Stimulated activated CD4-positive, alpha-beta T cell treated with anti-CD3 and anti-CD28 coated beads, Interleukin-1b, Interleukin-23, amount 100 ng/mL, for 48 hours (primary cell): ENCODE data around the gene TP53BP2.
"Not testable (repeated sequence)": the region's sequence is repeated elsewhere in the genome, so short reads cannot be mapped to it uniquely, and the experiment has no call there.

ENCODE experiments used
- DNase-seq: peaks from one replicate; pipeline ENCODE4 v3.0.0-alpha.2; 2020

Gene TP53BP2

GRCh38 chr1:223829678-223830077 lies 16.1 kb downstream of the TP53BP2 start:
- DNase-seq = no peak

- no peak for DNase-seq
These were observed 17.4 kb downstream of the TP53BP2 start for GRCh38 chr1:223828162-223828848.

GRCh38 chr1:223827193-223827663 lies 18.5 kb downstream of the TP53BP2 start:
- DNase-seq = no peak

- DNase-seq = no peak
These were observed 19.7 kb downstream of the TP53BP2 start for GRCh38 chr1:223825767-223826748.

GRCh38 chr1:223824712-223825111 lies 21.0 kb downstream of the TP53BP2 start:
- DNase-seq = no peak

- DNase-seq = no peak
These were observed 21.5 kb downstream of the TP53BP2 start for GRCh38 chr1:223824287-223824686.

- no peak for DNase-seq
These were observed 24.8 kb downstream of the TP53BP2 start for GRCh38 chr1:223820971-223821370.

GRCh38 chr1:223820515-223820858 lies 25.3 kb downstream of the TP53BP2 start:
- no peak for DNase-seq

- DNase-seq = no peak
These were observed 25.8 kb downstream of the TP53BP2 start for GRCh38 chr1:223819730-223820514.

- DNase-seq = not testable (repeated sequence)
These were observed 28.5 kb downstream of the TP53BP2 start for GRCh38 chr1:223817265-223817664.

- no peak for DNase-seq
These were observed 29.9 kb downstream of the TP53BP2 start for GRCh38 chr1:223815865-223816264.

GRCh38 chr1:223815020-223815853 lies 30.5 kb downstream of the TP53BP2 start:
- no peak for DNase-seq

GRCh38 chr1:223813645-223814044 lies 32.1 kb downstream of the TP53BP2 start:
- DNase-seq = no peak

- DNase-seq = no peak
These were observed 34.1 kb downstream of the TP53BP2 start for GRCh38 chr1:223811634-223812101.

GRCh38 chr1:223810586-223810985 lies 35.2 kb downstream of the TP53BP2 start:
- no peak for DNase-seq

GRCh38 chr1:223809905-223810304 lies 35.8 kb downstream of the TP53BP2 start:
- not testable (repeated sequence) for DNase-seq

- no peak for DNase-seq
These were observed 42.5 kb downstream of the TP53BP2 start for GRCh38 chr1:223803211-223803610.

- no peak for DNase-seq
These were observed 43.1 kb downstream of the TP53BP2 start for GRCh38 chr1:223802602-223803001.

- DNase-seq = no peak
These were observed 43.7 kb downstream of the TP53BP2 start for GRCh38 chr1:223802032-223802431.

- no peak for DNase-seq
These were observed 49.5 kb downstream of the TP53BP2 start for GRCh38 chr1:223796210-223796609.

- DNase-seq = no peak
These were observed 51.4 kb downstream of the TP53BP2 start for GRCh38 chr1:223794136-223794880.
